Stimulated activated CD4-positive, alpha-beta T cell treated with anti-CD3 and anti-CD28 coated beads, Interleukin-1b, Interleukin-23, amount 100 ng/mL, for 4 hours (primary cell): ENCODE data around the gene FRRS1.
"Not testable (repeated sequence)": the region's sequence is repeated elsewhere in the genome, so short reads cannot be mapped to it uniquely, and the experiment has no call there.

ENCODE experiments used
- DNase-seq, 2 donors: peaks; one replicate each; pipeline ENCODE4 v3.0.0-alpha.2; 2020; ENCODE audit warnings: low read depth in 2 of 2

Gene FRRS1

GRCh38 chr1:99764909-99765308 lies 1.5 kb downstream of the FRRS1 start:
- no peak for DNase-seq

GRCh38 chr1:99764439-99764838 lies 2.0 kb downstream of the FRRS1 start:
- DNase-seq = no peak

GRCh38 chr1:99763956-99764355 lies 2.5 kb downstream of the FRRS1 start:
- no peak for DNase-seq

GRCh38 chr1:99761774-99762173 lies 4.7 kb downstream of the FRRS1 start:
- DNase-seq = no peak

- no peak for DNase-seq
These were observed 6.8 kb downstream of the FRRS1 start for GRCh38 chr1:99759518-99760160.

GRCh38 chr1:99758686-99759517 lies 7.5 kb downstream of the FRRS1 start:
- DNase-seq = not testable (repeated sequence)

- DNase-seq = no peak
These were observed 8.3 kb downstream of the FRRS1 start for GRCh38 chr1:99758073-99758511.

- DNase-seq = no peak
These were observed 9.8 kb downstream of the FRRS1 start for GRCh38 chr1:99756598-99756997.

GRCh38 chr1:99755664-99756063 lies 10.8 kb downstream of the FRRS1 start:
- DNase-seq = no peak

GRCh38 chr1:99754697-99755096 lies 11.7 kb downstream of the FRRS1 start:
- DNase-seq = no peak

- no peak for DNase-seq
These were observed 12.3 kb downstream of the FRRS1 start for GRCh38 chr1:99754055-99754626.

- DNase-seq = no peak
These were observed 14.4 kb downstream of the FRRS1 start for GRCh38 chr1:99751877-99752504.

- DNase-seq = no peak
These were observed 16.7 kb downstream of the FRRS1 start for GRCh38 chr1:99749504-99750347.

GRCh38 chr1:99748419-99748818 lies 18.0 kb downstream of the FRRS1 start:
- no peak for DNase-seq

- DNase-seq = no peak
These were observed 20.8 kb downstream of the FRRS1 start for GRCh38 chr1:99745684-99746083.

GRCh38 chr1:99745061-99745460 lies 21.4 kb downstream of the FRRS1 start:
- no peak for DNase-seq

- no peak for DNase-seq
These were observed 26.3 kb downstream of the FRRS1 start for GRCh38 chr1:99740141-99740540.

GRCh38 chr1:99738858-99739465 lies 27.5 kb downstream of the FRRS1 start:
- no peak for DNase-seq

GRCh38 chr1:99737016-99737415 lies 29.4 kb downstream of the FRRS1 start:
- no peak for DNase-seq

- DNase-seq = no peak
These were observed 30.6 kb downstream of the FRRS1 start for GRCh38 chr1:99735852-99736251.

GRCh38 chr1:99731384-99731783 lies 35.1 kb downstream of the FRRS1 start:
- DNase-seq = no peak
